SK-N-SH treated with all-trans-retinoic acid at 6 μM for 48 hours (cell line): ENCODE results near the gene C16orf95.

ENCODE experiments used
- ATAC-seq: fragments of 200-7000 bp; cut with Tn5 transposase; 3 replicates; pipeline ENCODE4 v1.9.1; 2020; ENCODE audit warnings: mild to moderate bottlenecking, moderate library complexity
- ARNTL ChIP-seq: fragments of 450-650 bp; formaldehyde crosslinking; IDR thresholded peaks from 2 replicates; pipeline ENCODE4 v1.5.0; 2020; ENCODE audit warnings: low read depth, mild to moderate bottlenecking, moderate library complexity, borderline replicate concordance
- BACH2 ChIP-seq: fragments of 250-450 bp; sonication (Bioruptor Pico); IDR thresholded peaks from 2 replicates; pipeline ENCODE4 v1.9.0; 2021; ENCODE audit warnings: mild to moderate bottlenecking, borderline replicate concordance
- GLIS3 ChIP-seq: fragments of 250-450 bp; sonication (Bioruptor Pico); IDR thresholded peaks from 2 replicates; pipeline ENCODE4 v1.5.0; 2020; ENCODE audit warnings: mild to moderate bottlenecking, moderate library complexity
- ISL1 ChIP-seq: fragments of 250-450 bp; sonication (Bioruptor Pico); IDR thresholded peaks from 2 replicates; pipeline ENCODE4 v2.1.2; 2022; ENCODE audit warnings: mild to moderate bottlenecking, moderate library complexity
- OSR1 ChIP-seq: fragments of 250-450 bp; sonication (Bioruptor Pico); IDR thresholded peaks from 2 replicates; pipeline ENCODE4 v1.8.0; 2022; ENCODE audit warnings: moderate library complexity, mild to moderate bottlenecking, inconsistent platforms
- POU6F1 ChIP-seq: fragments of 250-450 bp; sonication (Bioruptor Pico); IDR thresholded peaks from 2 replicates; pipeline ENCODE4 v1.8.0; 2021; ENCODE audit warnings: low read depth, mild to moderate bottlenecking, moderate library complexity, borderline replicate concordance
- PPARA ChIP-seq: fragments of 250-450 bp; sonication (Bioruptor Pico); IDR thresholded peaks from 2 replicates; pipeline ENCODE4 v1.5.0; 2020; ENCODE audit warnings: mild to moderate bottlenecking, borderline replicate concordance
- RARB ChIP-seq: fragments of 250-450 bp; sonication (Bioruptor Pico); IDR thresholded peaks from 2 replicates; pipeline ENCODE4 v1.8.0; 2021; ENCODE audit warnings: mild to moderate bottlenecking, moderate library complexity
- SNAI2 ChIP-seq: fragments of 250-450 bp; sonication (Bioruptor Pico); IDR thresholded peaks from 2 replicates; pipeline ENCODE4 v1.5.0; 2020; ENCODE audit warnings: mild to moderate bottlenecking, moderate library complexity
- TSHZ2 ChIP-seq: fragments of 250-450 bp; sonication (Bioruptor Pico); IDR thresholded peaks from 2 replicates; pipeline ENCODE4 v1.5.0; 2020; ENCODE audit warnings: mild to moderate bottlenecking, moderate library complexity
- ZC3H10 ChIP-seq: fragments of 250-450 bp; sonication (Bioruptor Pico); IDR thresholded peaks from 2 replicates; pipeline ENCODE4 v1.5.1; 2021; ENCODE audit warnings: mild to moderate bottlenecking, moderate library complexity
- ZFP3 ChIP-seq: fragments of 250-450 bp; sonication (Bioruptor Pico); IDR thresholded peaks from 2 replicates; pipeline ENCODE4 v1.5.0; 2020; ENCODE audit warnings: mild to moderate bottlenecking, moderate library complexity
- ZFP30 ChIP-seq: fragments of 450-650 bp; formaldehyde crosslinking; IDR thresholded peaks from 2 replicates; pipeline ENCODE4 v1.5.0; 2022; ENCODE audit warnings: mild to moderate bottlenecking, moderate library complexity
- ZNF565 ChIP-seq: fragments of 450-650 bp; formaldehyde crosslinking; conservative IDR thresholded peaks from 2 replicates; pipeline ENCODE4 v1.5.0; 2020; ENCODE audit warnings: low read depth, mild to moderate bottlenecking, moderate library complexity
- ZNF70 ChIP-seq: fragments of 450-650 bp; formaldehyde crosslinking; IDR thresholded peaks from 2 replicates; pipeline ENCODE4 v1.5.0; 2020; ENCODE audit warnings: mild to moderate bottlenecking, moderate library complexity
- ZNF8 ChIP-seq: fragments of 450-650 bp; formaldehyde crosslinking; IDR thresholded peaks from 2 replicates; pipeline ENCODE4 v1.5.0; 2020; ENCODE audit warnings: mild to moderate bottlenecking, moderate library complexity
- TF ChIP-seq, protein P1 (sequence below): fragments of 250-450 bp; sonication (Bioruptor Pico); IDR thresholded peaks from 2 replicates; pipeline ENCODE4 v1.8.0; 2020; ENCODE audit warnings: mild to moderate bottlenecking, moderate library complexity, borderline replicate concordance

Gene C16orf95

GRCh38 chr16:87319997-87320491, 2.9 kb upstream of the C16orf95 start:
- no peak for ATAC-seq
- TF ChIP-seq ZNF8 (CRISPR knock-in tag) (no peak), BACH2 (CRISPR knock-in tag) (no peak), ZFP3 (CRISPR knock-in tag) (no peak), POU6F1 (CRISPR knock-in tag) (no peak), RARB (CRISPR knock-in tag) (no peak), GLIS3 (no peak), SNAI2 (CRISPR knock-in tag) (no peak)
- TF ChIP-seq, protein P1, sequence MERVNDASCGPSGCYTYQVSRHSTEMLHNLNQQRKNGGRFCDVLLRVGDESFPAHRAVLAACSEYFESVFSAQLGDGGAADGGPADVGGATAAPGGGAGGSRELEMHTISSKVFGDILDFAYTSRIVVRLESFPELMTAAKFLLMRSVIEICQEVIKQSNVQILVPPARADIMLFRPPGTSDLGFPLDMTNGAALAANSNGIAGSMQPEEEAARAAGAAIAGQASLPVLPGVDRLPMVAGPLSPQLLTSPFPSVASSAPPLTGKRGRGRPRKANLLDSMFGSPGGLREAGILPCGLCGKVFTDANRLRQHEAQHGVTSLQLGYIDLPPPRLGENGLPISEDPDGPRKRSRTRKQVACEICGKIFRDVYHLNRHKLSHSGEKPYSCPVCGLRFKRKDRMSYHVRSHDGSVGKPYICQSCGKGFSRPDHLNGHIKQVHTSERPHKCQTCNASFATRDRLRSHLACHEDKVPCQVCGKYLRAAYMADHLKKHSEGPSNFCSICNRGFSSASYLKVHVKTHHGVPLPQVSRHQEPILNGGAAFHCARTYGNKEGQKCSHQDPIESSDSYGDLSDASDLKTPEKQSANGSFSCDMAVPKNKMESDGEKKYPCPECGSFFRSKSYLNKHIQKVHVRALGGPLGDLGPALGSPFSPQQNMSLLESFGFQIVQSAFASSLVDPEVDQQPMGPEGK (CRISPR knock-in tag): no peak

DNA sequence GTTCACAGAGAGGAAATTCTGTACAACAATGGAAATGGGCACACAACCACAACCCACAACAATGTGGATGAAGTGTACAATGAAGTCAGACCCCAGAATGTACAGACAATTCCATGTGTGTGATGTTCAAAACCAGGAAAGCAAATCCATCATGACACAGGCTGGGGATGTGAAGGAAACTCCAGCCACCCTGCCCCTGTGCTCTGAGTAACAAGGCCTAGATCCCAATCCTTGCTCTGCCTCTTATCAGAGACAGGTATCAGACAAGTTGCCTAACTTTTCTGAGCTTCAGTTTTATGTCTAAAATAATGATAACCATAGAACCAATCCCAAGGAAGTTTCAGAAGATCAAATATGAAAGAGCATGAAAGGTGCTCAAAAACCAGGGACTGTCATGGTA, 1.8 kb upstream of the C16orf95 start:
- no peak for ATAC-seq

More for the DNA sequence above, 1.8 kb upstream of the C16orf95 start:
- TF ChIP-seq SNAI2 (CRISPR knock-in tag) (no peak), ISL1 (no peak), ARNTL (no peak), OSR1 (no peak), ZFP30 (CRISPR knock-in tag) (no peak), ZNF565 (CRISPR knock-in tag) (no peak), ZNF70 (CRISPR knock-in tag) (no peak), BACH2 (CRISPR knock-in tag) (no peak), RARB (CRISPR knock-in tag) (no peak), ZNF8 (CRISPR knock-in tag) (no peak), POU6F1 (CRISPR knock-in tag) (no peak), PPARA (no peak), TSHZ2 (CRISPR knock-in tag) (no peak), ZC3H10 (no peak)
- TF ChIP-seq, protein P1 (CRISPR knock-in tag): no peak
